ENCODE measurements around the gene ASPN.

Gene ASPN

DNA sequence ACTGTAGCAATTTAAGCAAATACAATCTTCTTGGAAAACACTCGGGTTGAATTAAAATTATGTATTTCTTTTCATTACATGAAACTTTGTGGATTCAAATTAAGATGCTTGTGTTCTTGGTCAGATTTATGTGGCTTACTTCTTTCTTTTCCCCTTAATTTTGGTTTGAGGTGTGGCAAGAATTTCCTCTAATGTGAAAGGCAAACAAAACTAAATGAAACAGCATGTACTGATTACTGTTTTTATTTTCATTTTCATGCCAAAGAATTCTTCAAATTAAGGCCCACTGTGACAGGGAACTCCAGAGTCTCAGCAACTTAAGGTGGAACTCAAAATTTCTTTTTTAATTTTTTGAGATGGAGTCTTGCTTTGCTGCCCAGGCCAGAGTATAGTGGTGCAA is 58.0 kb downstream of the ASPN start, which contains the start of gene OMD:
TSS of gene OMD (minus strand) at position 132 of the 400 bp plus-strand sequence. CDS start 6,913 bp downstream, outside the sequence.
- Histone ChIP-seq H3K36me3 (ENCODE audit: insufficient read depth, low read length) (no peaks in the 10 kb centered on the region), H3K4me2 (ENCODE audit: low read length) (no peak within 1 kb of the TSS), H3F3A (ENCODE audit: insufficient read depth, low read length) (no peaks in the 10 kb centered on the region), H3K4me1 (ENCODE audit: insufficient read depth, low read length, severe bottlenecking) (peaks cover 20% of the 10 kb centered on the region), H3K9ac (ENCODE audit: low read length) (no peak within 1 kb of the TSS), H3K9me2 (ENCODE audit: low read depth, low read length) (no peaks in the 10 kb centered on the region), H3K79me2 (ENCODE audit: insufficient read depth, low read length) (no peaks in the 10 kb centered on the region), H2AFZ (ENCODE audit: low read length) (no peak within 1 kb of the TSS), H3K4me3 (ENCODE audit: low read depth, low read length, poor library complexity, severe bottlenecking) (no peak within 1 kb of the TSS), H3K27ac (ENCODE audit: low read depth, low read length, poor library complexity, severe bottlenecking) (no peak within 1 kb of the TSS), H4K20me1 (ENCODE audit: insufficient read depth, low read length) (no peaks in the 10 kb centered on the region), H3K9me3 (ENCODE audit: low read length) (no peaks in the 10 kb centered on the region), H3K27me3 (ENCODE audit: insufficient read depth, low read length) (no peaks in the 10 kb centered on the region)
- no peak for TF ChIP-seq EZH2 (IDR thresholded peaks at IDR 0.05; ENCODE audit: borderline replicate concordance, low read length)
- TF ChIP-seq, protein P1, sequence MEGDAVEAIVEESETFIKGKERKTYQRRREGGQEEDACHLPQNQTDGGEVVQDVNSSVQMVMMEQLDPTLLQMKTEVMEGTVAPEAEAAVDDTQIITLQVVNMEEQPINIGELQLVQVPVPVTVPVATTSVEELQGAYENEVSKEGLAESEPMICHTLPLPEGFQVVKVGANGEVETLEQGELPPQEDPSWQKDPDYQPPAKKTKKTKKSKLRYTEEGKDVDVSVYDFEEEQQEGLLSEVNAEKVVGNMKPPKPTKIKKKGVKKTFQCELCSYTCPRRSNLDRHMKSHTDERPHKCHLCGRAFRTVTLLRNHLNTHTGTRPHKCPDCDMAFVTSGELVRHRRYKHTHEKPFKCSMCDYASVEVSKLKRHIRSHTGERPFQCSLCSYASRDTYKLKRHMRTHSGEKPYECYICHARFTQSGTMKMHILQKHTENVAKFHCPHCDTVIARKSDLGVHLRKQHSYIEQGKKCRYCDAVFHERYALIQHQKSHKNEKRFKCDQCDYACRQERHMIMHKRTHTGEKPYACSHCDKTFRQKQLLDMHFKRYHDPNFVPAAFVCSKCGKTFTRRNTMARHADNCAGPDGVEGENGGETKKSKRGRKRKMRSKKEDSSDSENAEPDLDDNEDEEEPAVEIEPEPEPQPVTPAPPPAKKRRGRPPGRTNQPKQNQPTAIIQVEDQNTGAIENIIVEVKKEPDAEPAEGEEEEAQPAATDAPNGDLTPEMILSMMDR (IDR thresholded peaks at IDR 0.05; ENCODE audit: low read length), result no peak

DNA sequence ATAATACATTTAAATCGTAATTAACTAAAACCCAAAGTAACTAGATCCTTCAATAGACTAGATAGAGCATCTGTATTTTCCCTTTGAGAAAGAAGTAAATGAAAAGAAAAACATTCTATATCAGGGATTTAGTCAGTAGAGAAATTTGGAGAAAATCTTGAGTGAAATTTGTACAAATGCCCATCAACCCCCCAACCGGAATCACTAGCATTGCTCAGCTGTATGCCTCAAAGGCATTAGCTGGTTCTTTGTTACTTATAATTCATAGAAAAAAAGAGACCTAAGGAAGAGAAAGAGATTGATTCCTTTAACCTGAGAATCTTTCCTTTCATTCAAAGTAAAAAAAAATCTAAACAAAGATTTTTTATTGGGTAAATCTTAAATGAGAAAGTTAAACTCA is 58.7 kb downstream of the ASPN start:
- no peak overlapping the region for H3K27ac ChIP-seq (ENCODE audit: low read depth, low read length, poor library complexity, severe bottlenecking)
- peaks cover 20% of the 10 kb centered on the region for H3K4me1 ChIP-seq (ENCODE audit: insufficient read depth, low read length, severe bottlenecking)
- H3K9ac ChIP-seq (ENCODE audit: low read length), result no peak overlapping the region
- no peaks in the 10 kb centered on the region for H3K79me2 ChIP-seq (ENCODE audit: insufficient read depth, low read length)
- H3K4me2 ChIP-seq (ENCODE audit: low read length), result no peak overlapping the region
- no peak for TF ChIP-seq EZH2 (IDR thresholded peaks at IDR 0.05; ENCODE audit: borderline replicate concordance, low read length)
- TF ChIP-seq, protein P1 (IDR thresholded peaks at IDR 0.05; ENCODE audit: low read length), result no peak
- no peaks in the 10 kb centered on the region for H3K36me3 ChIP-seq (ENCODE audit: insufficient read depth, low read length)
- no peak overlapping the region for H2AFZ ChIP-seq (ENCODE audit: low read length)
- H3K9me3 ChIP-seq (ENCODE audit: low read length), result no peaks in the 10 kb centered on the region
- H3F3A ChIP-seq (ENCODE audit: insufficient read depth, low read length), result no peaks in the 10 kb centered on the region
- H3K9me2 ChIP-seq (ENCODE audit: low read depth, low read length), result no peaks in the 10 kb centered on the region
- no peak overlapping the region for H3K4me3 ChIP-seq (ENCODE audit: low read depth, low read length, poor library complexity, severe bottlenecking)
- H3K27me3 ChIP-seq (ENCODE audit: insufficient read depth, low read length), result no peaks in the 10 kb centered on the region
- H4K20me1 ChIP-seq (ENCODE audit: insufficient read depth, low read length), result no peaks in the 10 kb centered on the region

DNA sequence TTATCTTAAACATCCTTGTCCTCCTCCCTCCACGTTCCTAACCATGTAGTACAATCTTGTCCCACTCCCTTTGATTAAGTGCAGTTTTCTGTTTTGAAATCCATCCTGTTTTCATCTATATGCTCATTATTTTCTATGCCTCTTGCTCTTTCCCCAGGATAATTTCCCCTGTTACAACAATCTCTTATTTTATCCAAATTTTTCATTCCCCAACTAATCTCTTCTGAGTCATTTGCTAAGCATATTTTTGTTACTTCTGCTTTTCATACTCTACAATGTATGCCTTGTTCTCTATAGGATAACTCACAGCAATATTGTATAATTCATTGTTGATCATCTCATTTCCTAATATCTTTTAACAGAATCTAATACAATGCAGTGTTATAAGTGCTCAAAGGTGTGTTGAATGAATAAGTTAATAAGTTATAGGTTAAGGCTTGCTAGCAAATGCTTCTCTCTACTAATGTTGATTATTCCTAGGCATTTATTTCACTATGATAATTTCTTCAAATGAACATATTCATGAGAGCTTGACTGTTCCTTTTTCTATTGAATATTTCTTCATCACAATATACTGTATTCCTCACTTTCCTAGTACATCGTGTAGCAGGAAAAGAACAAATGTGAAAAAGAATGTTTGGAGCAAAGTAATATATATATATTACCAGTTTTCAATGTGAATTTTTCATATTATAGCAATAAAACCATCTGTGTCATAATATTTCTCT is 59.5 kb downstream of the ASPN start:
- Histone ChIP-seq H3K9me3 (ENCODE audit: low read length) (no peaks in the 10 kb centered on the region), H3K9ac (ENCODE audit: low read length) (no peak overlapping the region), H3K27ac (ENCODE audit: low read depth, low read length, poor library complexity, severe bottlenecking) (no peak overlapping the region)

More for the DNA sequence above, 59.5 kb downstream of the ASPN start:
- Histone ChIP-seq H3K9me2 (ENCODE audit: low read depth, low read length) (no peaks in the 10 kb centered on the region), H3K36me3 (ENCODE audit: insufficient read depth, low read length) (no peaks in the 10 kb centered on the region), H3K4me2 (ENCODE audit: low read length) (no peak overlapping the region), H3K4me3 (ENCODE audit: low read depth, low read length, poor library complexity, severe bottlenecking) (no peak overlapping the region), H3K4me1 (ENCODE audit: insufficient read depth, low read length, severe bottlenecking) (peaks cover 20% of the 10 kb centered on the region), H4K20me1 (ENCODE audit: insufficient read depth, low read length) (no peaks in the 10 kb centered on the region), H3K27me3 (ENCODE audit: insufficient read depth, low read length) (no peaks in the 10 kb centered on the region), H3F3A (ENCODE audit: insufficient read depth, low read length) (no peaks in the 10 kb centered on the region), H3K79me2 (ENCODE audit: insufficient read depth, low read length) (no peaks in the 10 kb centered on the region), H2AFZ (ENCODE audit: low read length) (no peak overlapping the region)
- TF ChIP-seq, protein P1 (IDR thresholded peaks at IDR 0.05; ENCODE audit: low read length), result no peak
- no peak for TF ChIP-seq EZH2 (IDR thresholded peaks at IDR 0.05; ENCODE audit: borderline replicate concordance, low read length)

Data from OCI-LY1 (cell line).